ENCODE results near the gene ATP6V0C.

DNA sequence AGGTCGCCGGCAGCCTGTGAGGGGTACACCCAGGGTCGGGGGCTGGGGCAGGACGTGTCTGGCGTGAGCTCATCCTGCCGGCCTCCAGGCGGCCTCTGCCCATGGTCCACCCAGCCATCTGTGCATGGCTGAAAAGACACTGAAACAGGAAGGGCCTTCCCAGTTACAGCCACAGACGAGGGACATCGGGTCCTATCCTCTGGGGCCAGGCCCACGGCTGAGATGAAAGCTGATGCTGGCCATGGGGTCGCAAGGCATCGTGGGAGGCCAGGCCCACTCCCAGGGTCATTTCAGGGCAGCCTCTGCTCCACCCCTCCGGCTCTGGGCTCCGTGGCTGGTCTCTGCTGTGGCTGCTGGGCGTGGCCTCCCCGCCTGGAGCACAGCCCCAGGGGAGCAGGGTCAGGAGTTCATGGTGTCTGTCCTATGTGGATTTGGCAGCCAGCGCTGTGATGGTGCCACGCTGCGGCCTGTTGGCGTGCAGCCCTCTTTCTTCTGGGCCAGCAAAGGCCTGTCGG is 16.6 kb upstream of the ATP6V0C start:
- TF ChIP-seq EZH2 (optimal IDR thresholded peaks at IDR 0.05; ENCODE audit: low read depth, low read length), result no peak
- TF ChIP-seq, protein P1, sequence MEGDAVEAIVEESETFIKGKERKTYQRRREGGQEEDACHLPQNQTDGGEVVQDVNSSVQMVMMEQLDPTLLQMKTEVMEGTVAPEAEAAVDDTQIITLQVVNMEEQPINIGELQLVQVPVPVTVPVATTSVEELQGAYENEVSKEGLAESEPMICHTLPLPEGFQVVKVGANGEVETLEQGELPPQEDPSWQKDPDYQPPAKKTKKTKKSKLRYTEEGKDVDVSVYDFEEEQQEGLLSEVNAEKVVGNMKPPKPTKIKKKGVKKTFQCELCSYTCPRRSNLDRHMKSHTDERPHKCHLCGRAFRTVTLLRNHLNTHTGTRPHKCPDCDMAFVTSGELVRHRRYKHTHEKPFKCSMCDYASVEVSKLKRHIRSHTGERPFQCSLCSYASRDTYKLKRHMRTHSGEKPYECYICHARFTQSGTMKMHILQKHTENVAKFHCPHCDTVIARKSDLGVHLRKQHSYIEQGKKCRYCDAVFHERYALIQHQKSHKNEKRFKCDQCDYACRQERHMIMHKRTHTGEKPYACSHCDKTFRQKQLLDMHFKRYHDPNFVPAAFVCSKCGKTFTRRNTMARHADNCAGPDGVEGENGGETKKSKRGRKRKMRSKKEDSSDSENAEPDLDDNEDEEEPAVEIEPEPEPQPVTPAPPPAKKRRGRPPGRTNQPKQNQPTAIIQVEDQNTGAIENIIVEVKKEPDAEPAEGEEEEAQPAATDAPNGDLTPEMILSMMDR (IDR thresholded peaks at IDR 0.05; ENCODE audit: low read length), result no peak

All from MM.1S (cell line).